Thyroid gland (tissue), 4 donors: ENCODE data around the gene STPG1. TPM values are rescaled to one million over a fixed set of nuclear protein-coding genes. Genes with fewer than 3 reads are reported as not detected.

Experiments
- DNase-seq, 2 donors: peaks; one replicate each; pipeline ENCODE4 v3.0.0-alpha.2; 2019
- H3K27ac ChIP-seq, 3 donors: fragments of 200-600 bp; sonication (generic); 1 replicate in 2 of 3; 2 replicates in 1 of 3; pipeline ENCODE4 v1.5.1; 2016 to 2019; ENCODE audit warnings: mild to moderate bottlenecking in 1 of 3, moderate library complexity in 1 of 3
- H3K27me3 ChIP-seq: fragments of 200-600 bp; sonication (generic); one replicate; pipeline ENCODE4 v1.5.1; 2019
- H3K36me3 ChIP-seq, 2 donors: fragments of 200-600 bp; sonication (generic); one replicate each; pipeline ENCODE4 v1.5.1; 2016 to 2019
- H3K4me1 ChIP-seq, 2 donors: fragments of 200-600 bp; sonication (generic); one replicate each; pipeline ENCODE4 v1.5.1; 2017 to 2019
- H3K4me3 ChIP-seq, 3 donors: fragments of 200-600 bp; sonication (generic); replicated peaks in 1 of 3; 1 replicate in 2 of 3; 2 replicates in 1 of 3; pipeline ENCODE4 v1.5.1; 2016; ENCODE audit warnings: mild to moderate bottlenecking in 1 of 3
- H3K9me3 ChIP-seq: fragments of 200-600 bp; sonication (generic); one replicate; pipeline ENCODE4 v1.5.1; 2017
- CTCF ChIP-seq, 6 experiments: fragments of 200-600 bp in 3 of 6; fragments of 450-650 bp in 3 of 6; sonication (generic) in 3 of 6; IDR thresholded peaks; one replicate each; pipeline ENCODE4 v1.5.1; 2016 to 2019; ENCODE audit warnings: antibody characterized with exemption in 6 of 6, mild to moderate bottlenecking in 2 of 6, inconsistent platforms in 1 of 6, moderate library complexity in 1 of 6
- POLR2A ChIP-seq, 2 donors: fragments of 450-650 bp; IDR thresholded peaks; one replicate each; pipeline ENCODE4 v1.6.1; 2017; ENCODE audit warnings: antibody characterized with exemption in 2 of 2, mild to moderate bottlenecking in 2 of 2, moderate library complexity in 1 of 2
- WGBS, 2 donors: methylation state at CpG; one replicate each; pipeline ENCODE4 v1.1.5; 2017; 5-methylcytosine and 5-hydroxymethylcytosine counted together
- intact Hi-C: fragments of 100-400 bp; cut with DNase I; formaldehyde crosslinking; loops from one replicate; pipeline ENCODE4 v1.15.1; 2023
- total RNA-seq, 4 donors: library from RNA; depleted of rRNA; stranded (reverse); fragments of >200 nt; gene quantifications; one replicate each; pipeline ENCODE4 v1.2.3, GENCODE V29; 2016

The STPG1 gene
- total RNA-seq, 4 donors from 2014 or later: 5.2 to 8.9 (median 7.0) TPM

DNA sequence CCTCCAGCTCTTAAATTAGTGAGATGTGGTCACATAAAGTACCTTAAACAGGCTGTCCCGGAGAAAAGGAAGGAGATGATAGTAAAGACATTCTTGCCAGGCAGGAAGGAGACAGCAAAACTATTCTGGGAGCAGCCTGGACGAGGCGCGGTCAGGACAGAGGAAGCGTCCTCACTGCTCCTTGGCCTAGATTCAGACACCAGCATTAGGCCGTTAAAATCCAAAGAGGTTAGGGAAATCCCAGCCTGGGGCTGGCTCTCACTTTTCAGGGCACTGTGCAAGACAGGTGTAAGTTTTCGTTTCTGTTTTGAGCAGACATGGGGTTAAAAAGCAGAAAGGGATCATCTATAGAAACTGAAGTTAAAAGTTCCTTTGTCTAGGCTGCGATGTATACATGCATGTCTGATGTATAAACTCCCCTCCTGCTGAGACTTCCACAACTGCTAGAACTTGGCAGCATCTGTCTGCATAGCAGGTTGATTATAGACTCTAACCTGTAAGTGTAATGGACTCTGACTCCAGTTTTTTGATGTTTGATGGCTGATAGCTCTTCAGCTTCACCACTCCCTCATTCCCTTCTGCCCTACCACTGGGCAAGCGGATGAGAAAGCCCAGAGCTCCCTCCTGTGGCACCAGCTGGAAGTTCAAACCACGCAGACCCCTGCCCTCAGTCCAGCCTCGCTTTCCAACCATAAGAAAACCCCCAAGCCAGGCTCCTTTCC, 21.5 kb downstream of the STPG1 start:
- peak overlapping the region; percentile 67 to 76 (median 73) for H3K27ac ChIP-seq
- WGBS, 2 donors: 44 to 59% methylated on average over 11 of the region's 11 CpGs
- no peaks in the 10 kb centered on the region for H3K9me3 ChIP-seq
- H3K36me3 ChIP-seq: no peaks in the 10 kb centered on the region
- intact Hi-C loops: loop anchor here (2.0 kb wide), 1 partner anchor 191 kb away; no protein-coding TSS in a partner anchor
- no peak overlapping the region for H3K4me3 ChIP-seq
- peak; percentile 62 to 68 for DNase-seq
- TF ChIP-seq POLR2A (IDR thresholded peaks at IDR 0.05): no peak
- TF ChIP-seq CTCF (IDR thresholded peaks at IDR 0.05): peak; percentile 17 to 79 (median 77)
- no peaks in the 10 kb centered on the region for H3K27me3 ChIP-seq
- H3K4me1 ChIP-seq: peaks cover 5 to 12% of the 10 kb centered on the region in 2 donors

DNA sequence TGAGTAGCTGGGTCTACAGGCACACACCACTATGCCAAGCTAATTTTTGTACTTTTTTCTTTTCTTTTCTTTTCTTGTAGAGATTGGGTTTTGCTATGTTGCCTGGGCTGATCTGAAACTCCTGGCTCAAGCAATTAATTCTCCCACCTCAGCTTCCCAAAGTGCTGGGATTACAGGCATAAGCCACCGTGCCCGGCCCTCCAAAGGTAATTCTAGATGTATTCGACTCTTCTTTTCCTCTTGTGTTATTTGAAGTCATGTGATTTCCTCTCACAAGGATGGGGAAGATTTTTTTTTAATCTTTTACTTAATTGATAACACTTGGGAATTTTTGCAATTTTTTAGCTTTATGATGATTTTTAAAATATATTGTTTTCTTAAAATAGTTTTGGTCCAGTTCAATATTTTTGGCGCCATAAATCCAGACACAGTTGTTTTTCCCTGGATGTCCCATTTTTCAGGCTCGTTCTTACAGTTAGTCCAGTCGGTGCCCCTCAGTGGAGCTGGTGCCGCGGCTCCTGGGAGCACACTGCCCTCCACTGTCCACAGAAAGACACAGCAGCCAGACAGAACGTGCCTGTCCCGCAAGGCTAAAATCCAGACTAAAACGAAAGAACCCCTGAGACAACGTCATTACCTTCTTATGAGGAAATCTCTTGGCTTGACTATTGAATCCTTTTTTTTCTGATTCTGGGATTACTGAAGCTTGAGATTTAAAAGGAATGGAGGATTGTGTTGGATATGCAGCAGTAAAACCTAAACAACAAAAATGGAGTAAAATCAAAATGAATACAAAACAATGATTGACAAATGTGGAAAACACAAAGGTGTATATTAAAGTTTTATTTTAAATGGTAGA, 22.4 kb downstream of the STPG1 start:
- H3K4me3 ChIP-seq: no peak overlapping the region
- no peaks in the 10 kb centered on the region for H3K9me3 ChIP-seq
- peaks cover 12 to 21% of the 10 kb centered on the region in 2 donors for H3K4me1 ChIP-seq
- peak; percentile 76 to 80 for DNase-seq
- WGBS, 2 donors: 16 to 18% methylated on average over 12 of the region's 12 CpGs
- no peaks in the 10 kb centered on the region for H3K36me3 ChIP-seq
- H3K27ac ChIP-seq: peak overlapping the region; percentile 67 to 76 (median 73)
- TF ChIP-seq POLR2A (IDR thresholded peaks at IDR 0.05): no peak
- peak; percentile 72 to 99 (median 96) for TF ChIP-seq CTCF (IDR thresholded peaks at IDR 0.05)
- intact Hi-C loops: no loop called here
- no peaks in the 10 kb centered on the region for H3K27me3 ChIP-seq

- intact Hi-C loops: no loop called here
- Histone ChIP-seq H3K36me3 (no peaks in the 10 kb centered on the region), H3K27me3 (no peaks in the 10 kb centered on the region), H3K4me3 (no peak overlapping the region), H3K27ac (no peak overlapping the region), H3K9me3 (no peaks in the 10 kb centered on the region), H3K4me1 (peaks cover 29 to 40% of the 10 kb centered on the region in 2 donors)
- WGBS, 2 donors: 82 to 93% methylated on average over 4 of the region's 4 CpGs
- TF ChIP-seq POLR2A (IDR thresholded peaks at IDR 0.05) (no peak), CTCF (IDR thresholded peaks at IDR 0.05) (no peak)
- DNase-seq: no peak
Observed at GRCh38 chr1:24389231-24389678, 24.3 kb downstream of the STPG1 start.

GRCh38 chr1:24388331-24388885, 25.2 kb downstream of the STPG1 start:
- no peaks in the 10 kb centered on the region for H3K36me3 ChIP-seq
- no peak overlapping the region for H3K27ac ChIP-seq
- TF ChIP-seq CTCF (IDR thresholded peaks at IDR 0.05) (no peak), POLR2A (IDR thresholded peaks at IDR 0.05) (no peak)
- H3K4me3 ChIP-seq: no peak overlapping the region
- DNase-seq: no peak
- H3K4me1 ChIP-seq: peaks cover 34 to 48% of the 10 kb centered on the region in 2 donors
- intact Hi-C loops: no loop called here
- H3K27me3 ChIP-seq: no peaks in the 10 kb centered on the region
- WGBS, 2 donors: 94 to 96% methylated on average over 8 of the region's 8 CpGs
- no peaks in the 10 kb centered on the region for H3K9me3 ChIP-seq
